Activated CD8-positive, alpha-beta T cell treated with anti-CD3 and anti-CD28 coated beads for 36 hours (primary cell): ENCODE data around the gene STRA6. TPM values are rescaled to one million over a fixed set of nuclear protein-coding genes. Genes with fewer than 3 reads are reported as not detected.

Experiments used
- ATAC-seq: fragments of 200-7000 bp; cut with Tn5 transposase; one replicate; pipeline ENCODE4 v1.10.0; 2021; ENCODE audit warnings: mild to moderate bottlenecking, moderate library complexity
- CTCF ChIA-PET: fragments of 350-600 bp; sonication (Branson Sonifier 250); formaldehyde crosslinking; loops from one replicate; lab custom pipeline; 2021; ENCODE audit warnings: antibody characterized with exemption; lab: Charles Lee
- POLR2A ChIA-PET: fragments of 350-600 bp; sonication (Branson Sonifier 250); formaldehyde crosslinking; loops from one replicate; lab custom pipeline; 2021; ENCODE audit warnings: antibody characterized with exemption; lab: Charles Lee
- DNase-seq: peaks from one replicate; pipeline ENCODE4 v3.0.0-alpha.2; 2020
- H3K27ac Mint-ChIP-seq: one replicate; pipeline ENCODE4 v1.8.0; 2021; ENCODE audit warnings: mild to moderate bottlenecking, mixed read lengths
- H3K27me3 Mint-ChIP-seq: one replicate; pipeline ENCODE4 v1.8.0; 2021; ENCODE audit warnings: mixed read lengths
- H3K36me3 Mint-ChIP-seq: one replicate; pipeline ENCODE4 v1.8.0; 2021; ENCODE audit warnings: low read depth, mixed read lengths
- H3K4me1 Mint-ChIP-seq: one replicate; pipeline ENCODE4 v1.8.0; 2021; ENCODE audit warnings: low read depth, mixed read lengths
- H3K4me3 Mint-ChIP-seq: one replicate; pipeline ENCODE4 v1.8.0; 2021; ENCODE audit warnings: mild to moderate bottlenecking, moderate library complexity, mixed read lengths
- H3K9me3 Mint-ChIP-seq: one replicate; pipeline ENCODE4 v1.8.0; 2021; ENCODE audit warnings: mixed read lengths
- CTCF ChIP-seq: fragments of 200-600 bp; IDR thresholded peaks from one replicate; pipeline ENCODE4 v1.8.0; 2022; ENCODE audit warnings: antibody characterized with exemption, mild to moderate bottlenecking
- intact Hi-C: fragments of 100-400 bp; cut with micrococcal nuclease; formaldehyde crosslinking; loops from one replicate; pipeline ENCODE4 v1.10.0; 2022
- total RNA-seq, 2 experiments: library from RNA; stranded (reverse); gene quantifications; one replicate each; pipeline ENCODE4 v1.2.3, GENCODE V29; 2021

Gene STRA6
- total RNA-seq, 2 experiments from 2014 or later, result 0.51 to 0.72 TPM

GRCh38 chr15:74201710-74202420 lies 722 bp downstream of the STRA6 start:
- peaks cover 4% of the 10 kb centered on the region for H3K4me1 Mint-ChIP-seq
- no peak for DNase-seq
- intact Hi-C loops, result no loop called here
- ChIA-PET CTCF (interaction anchor here (1.0 kb wide), 1 partner anchor 74 kb away, joined by 3 read pairs; no protein-coding TSS in a partner anchor), POLR2A (interaction anchor here (0.7 kb wide), 1 partner anchor 248 kb away, joined by 4 read pairs; no protein-coding TSS in a partner anchor)
- H3K4me3 Mint-ChIP-seq, result no peak overlapping the region
- H3K27me3 Mint-ChIP-seq, result no peaks in the 10 kb centered on the region
- no peaks in the 10 kb centered on the region for H3K9me3 Mint-ChIP-seq
- H3K27ac Mint-ChIP-seq, result no peak overlapping the region
- no peaks in the 10 kb centered on the region for H3K36me3 Mint-ChIP-seq
- TF ChIP-seq CTCF, result no peak
- no peak for ATAC-seq

GRCh38 chr15:74200871-74201419 lies 1.6 kb downstream of the STRA6 start:
- Mint-ChIP-seq H3K4me1 (peaks cover 4% of the 10 kb centered on the region), H3K4me3 (no peak overlapping the region), H3K36me3 (no peaks in the 10 kb centered on the region), H3K27me3 (no peaks in the 10 kb centered on the region), H3K27ac (no peak overlapping the region), H3K9me3 (no peaks in the 10 kb centered on the region)
- POLR2A ChIA-PET, result interaction anchor here (0.7 kb wide), 1 partner anchor 89 kb away, joined by 3 read pairs; no protein-coding TSS in a partner anchor
- DNase-seq, result no peak
- intact Hi-C loops, result no loop called here
- CTCF ChIA-PET, result no interaction called here
- TF ChIP-seq CTCF, result no peak
- ATAC-seq, result no peak

- no peak overlapping the region for H3K4me3 Mint-ChIP-seq
- TF ChIP-seq CTCF, result no peak
- DNase-seq (no peak), ATAC-seq (no peak)
- ChIA-PET POLR2A (interaction anchor here (0.7 kb wide), 1 partner anchor 89 kb away, joined by 3 read pairs; no protein-coding TSS in a partner anchor), CTCF (no interaction called here)
- intact Hi-C loops, result no loop called here
- H3K4me1 Mint-ChIP-seq, result peaks cover 4% of the 10 kb centered on the region
- no peaks in the 10 kb centered on the region for H3K36me3 Mint-ChIP-seq
- H3K9me3 Mint-ChIP-seq, result no peaks in the 10 kb centered on the region
- H3K27me3 Mint-ChIP-seq, result no peaks in the 10 kb centered on the region
- H3K27ac Mint-ChIP-seq, result no peak overlapping the region
Measured at GRCh38 chr15:74200412-74200815, 2.2 kb downstream of the STRA6 start.

DNA sequence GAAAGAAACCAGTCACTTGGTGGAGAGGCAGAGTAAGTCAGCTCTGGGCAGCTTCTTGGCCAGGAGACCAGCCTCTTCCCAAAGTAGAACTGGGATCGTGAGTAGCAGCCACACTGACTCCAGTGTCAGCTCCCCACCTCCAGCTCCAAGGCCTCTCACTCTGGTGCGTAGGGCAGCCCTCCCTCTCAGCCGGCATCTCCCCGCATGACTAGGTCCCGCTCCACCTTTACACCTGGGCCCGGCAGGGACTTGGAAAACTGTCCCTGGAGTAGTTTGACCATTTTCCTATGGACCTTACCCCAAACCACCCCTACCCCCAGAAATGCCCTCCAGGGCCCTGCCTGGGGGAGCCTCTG lies 3.3 kb downstream of the STRA6 start:
- ChIA-PET CTCF (no interaction called here), POLR2A (no interaction called here)
- H3K27me3 Mint-ChIP-seq, result no peaks in the 10 kb centered on the region
- H3K27ac Mint-ChIP-seq, result no peak overlapping the region
- no peak overlapping the region for H3K4me3 Mint-ChIP-seq
- H3K4me1 Mint-ChIP-seq, result peaks cover 4% of the 10 kb centered on the region
- DNase-seq (no peak), ATAC-seq (no peak)
- H3K36me3 Mint-ChIP-seq, result no peaks in the 10 kb centered on the region
- intact Hi-C loops, result no loop called here
- TF ChIP-seq CTCF, result no peak
- no peaks in the 10 kb centered on the region for H3K9me3 Mint-ChIP-seq
